HepG2 (cell line): ENCODE results near the gene IL10RA. TPM values are rescaled to one million over a fixed set of nuclear protein-coding genes. Genes with fewer than 3 reads are reported as not detected.

Experiments
- ATAC-seq: fragments of 200-7000 bp; cut with Tn5 transposase; 3 replicates; pipeline ENCODE4 v1.9.1; 2020; ENCODE audit warnings: mild to moderate bottlenecking, moderate library complexity
- BruUV-seq: library from RNA; stranded (reverse); fragments of 400-500 nt; replicated peaks from 2 replicates; lab custom pipeline; 2021; lab: Mats Ljungman, UMichigan
- CTCF ChIA-PET: fragments of 300-600 bp; formaldehyde crosslinking; extraction: SDS; loops from one replicate; lab custom pipeline; 2021; ENCODE audit warnings: low total read pairs, inconsistent platforms, low intra/inter-chr PET ratio; lab: Yijun Ruan, JAX
- POLR2A ChIA-PET: fragments of 350-600 bp; sonication (Branson Sonifier 250); formaldehyde crosslinking; loops from one replicate; lab custom pipeline; 2020; ENCODE audit warnings: antibody characterized with exemption, inconsistent platforms; lab: Yijun Ruan, JAX
- DNase-seq: peaks from one replicate; pipeline ENCODE4 v3.0.0-alpha.2; 2015; ENCODE audit warnings: low spot score
- FAIRE-seq: peaks from 3 replicates; lab custom pipeline; 2011; peaks lifted over from hg19 to GRCh38; lab: Jason Lieb, UNC
- H2AFZ ChIP-seq: one replicate; pipeline ENCODE4 v1.6.1; 2011; ENCODE audit warnings: low read length, inconsistent platforms
- H3K27ac ChIP-seq: fragments of 300-600 bp; 3 replicates; pipeline ENCODE4 v1.8.0; 2011; ENCODE audit warnings: mixed run types, mild to moderate bottlenecking, mixed read lengths, low read length, inconsistent platforms; ENCODE audit not compliant: insufficient read depth; ENCODE audit errors: extremely low read length
- H3K27me3 ChIP-seq, 2 experiments: fragments of 200-600 bp in 1 of 2; 2 replicates in 1 of 2; 3 replicates in 1 of 2; pipeline versions ENCODE4 v1.6.0 to v1.8.0; 2011; ENCODE audit warnings: low read length in 2 of 2, mild to moderate bottlenecking in 2 of 2, moderate library complexity in 2 of 2, inconsistent platforms in 1 of 2; ENCODE audit not compliant: insufficient read depth in 2 of 2, control insufficient read depth in 1 of 2
- H3K36me3 ChIP-seq, 2 experiments: fragments of 200-600 bp in 1 of 2; replicated peaks in 1 of 2; 2 replicates in 1 of 2; 3 replicates in 1 of 2; pipeline versions ENCODE4 v1.5.1 to v1.8.0; 2011; ENCODE audit warnings: low read length in 2 of 2, inconsistent platforms in 1 of 2; ENCODE audit not compliant: insufficient read depth in 2 of 2, control insufficient read depth in 1 of 2
- H3K4me1 ChIP-seq: 2 replicates; pipeline ENCODE4 v1.5.1; 2012; ENCODE audit warnings: low read length, inconsistent platforms; ENCODE audit not compliant: insufficient read depth
- H3K4me2 ChIP-seq: 2 replicates; pipeline ENCODE4 v1.6.0; 2011; ENCODE audit warnings: low read depth, low read length, inconsistent platforms
- H3K4me3 ChIP-seq, 3 experiments: fragments of 200-600 bp in 1 of 3; sonication (generic), shearing (Covaris generic) in 1 of 3; replicated peaks in 1 of 3; 2 replicates each; pipeline ENCODE4 v1.5.1; 2011 to 2016; ENCODE audit warnings: low read length in 3 of 3, inconsistent platforms in 2 of 3, low read depth in 2 of 3, mild to moderate bottlenecking in 2 of 3, control low read depth in 1 of 3, mixed read lengths in 1 of 3; ENCODE audit not compliant: insufficient read depth in 1 of 3
- H3K79me2 ChIP-seq: one replicate; pipeline ENCODE4 v1.6.1; 2011; ENCODE audit warnings: low read length, inconsistent platforms; ENCODE audit not compliant: insufficient read depth
- H3K9ac ChIP-seq: 2 replicates; pipeline ENCODE4 v1.6.0; 2011; ENCODE audit warnings: mild to moderate bottlenecking, low read depth, low read length, inconsistent platforms; ENCODE audit not compliant: insufficient read depth
- H3K9me3 ChIP-seq: 2 replicates; pipeline ENCODE4 v1.5.1; 2012; ENCODE audit warnings: mild to moderate bottlenecking, low read length
- H4K20me1 ChIP-seq: 2 replicates; pipeline ENCODE4 v1.6.0; 2011; ENCODE audit warnings: inconsistent platforms, mild to moderate bottlenecking, low read length, moderate library complexity; ENCODE audit not compliant: insufficient read depth
- ATAD3A ChIP-seq: sonication (generic); formaldehyde crosslinking; IDR thresholded peaks from 2 replicates; pipeline ENCODE4 v1.4.0; 2020; ENCODE audit warnings: missing genetic modification reagents
- HDAC2 ChIP-seq: sonication (generic); formaldehyde crosslinking; IDR thresholded peaks from 2 replicates; pipeline ENCODE4 v1.4.0; 2020; ENCODE audit warnings: missing genetic modification reagents
- SAP130 ChIP-seq: IDR thresholded peaks from 2 replicates; pipeline ENCODE4 v1.6.1; 2016; ENCODE audit warnings: low read depth
- ZFP37 ChIP-seq: sonication (generic); formaldehyde crosslinking; IDR thresholded peaks from 2 replicates; pipeline ENCODE4 v1.4.0; 2020; ENCODE audit warnings: missing genetic modification reagents, borderline replicate concordance
- WGBS: methylation state at CpG from one replicate; pipeline ENCODE4 v1.1.6; 2017; ENCODE audit warnings: low lambda C conversion rate; 5-methylcytosine and 5-hydroxymethylcytosine counted together
- in situ Hi-C: cut with HindIII; loops from 2 replicates; pipeline ENCODE4 v1.10.0; 2017; ENCODE audit warnings: low pct_unique_long_range_greater_than_20kb; ENCODE audit not compliant: extremely low pct_ligation_motif_present
- intact Hi-C: fragments of 100-400 bp; cut with micrococcal nuclease; formaldehyde crosslinking; loops from one replicate; pipeline ENCODE4 v1.10.0; 2022; ENCODE audit not compliant: unreplicated experiment
- polyA plus RNA-seq, 8 experiments: library from polyadenylated mRNA; depleted of rRNA in 3 of 8; stranded (reverse) in 7 of 8; unstranded in 1 of 8; fragments of >200 nt; fragmentation: Illumina TruSeq in 4 of 8; extraction: Trizol in 4 of 8; gene quantifications; 2 replicates each; pipeline versions ENCODE4 v1.2.1 to v1.2.3, GENCODE V29; 2011 to 2016; ENCODE audit warnings: low read depth in 4 of 8, missing spikeins in 1 of 8, mixed read lengths in 1 of 8; ENCODE audit not compliant: insufficient read depth in 1 of 8
- total RNA-seq, 5 experiments: library from RNA; depleted of rRNA; stranded (reverse); fragments of >200 nt; fragmentation: Illumina TruSeq; extraction: Trizol; gene quantifications; 2 replicates each; pipeline ENCODE4 v1.2.3, GENCODE V29; 2016; ENCODE audit warnings: low read depth in 1 of 5
- TF ChIP-seq, protein P1 (sequence below), 2 experiments: IDR thresholded peaks; 2 replicates each; pipeline ENCODE4 v1.6.1; 2011 to 2012; ENCODE audit warnings: low read length in 2 of 2, borderline replicate concordance in 1 of 2, low read depth in 1 of 2, mild to moderate bottlenecking in 1 of 2, moderate library complexity in 1 of 2
- TF ChIP-seq, protein P2 (sequence below): sonication (generic); formaldehyde crosslinking; IDR thresholded peaks from 2 replicates; pipeline ENCODE4 v1.8.1; 2023; ENCODE audit warnings: mild to moderate bottlenecking, missing genetic modification reagents, borderline replicate concordance
- TF ChIP-seq, protein P3 (sequence below): sonication (generic); formaldehyde crosslinking; IDR thresholded peaks from 2 replicates; pipeline ENCODE4 v1.5.1; 2020; ENCODE audit warnings: missing genetic modification reagents, mild to moderate bottlenecking, borderline replicate concordance
- TF ChIP-seq, protein P4 (sequence below): sonication (generic); formaldehyde crosslinking; conservative IDR thresholded peaks from 2 replicates; pipeline ENCODE4 v1.8.0; 2022; ENCODE audit warnings: low read depth, missing genetic modification reagents

The IL10RA gene
- total and polyA plus RNA-seq, 2 of the 13 experiments (the other 11 are each of a cell fraction or from before 2014, with no cell fraction given): not detected

- no peak for FAIRE-seq
- no CpG with 5 or more reads among the region's 3 CpGs for WGBS
- intact Hi-C loops: no loop called here
- no peak overlapping the region for H3K27ac ChIP-seq
- H4K20me1 ChIP-seq: no peaks in the 10 kb centered on the region
- H3K36me3 ChIP-seq: no peaks in the 10 kb centered on the region
- DNase-seq: no peak
- no TSS peak for BruUV-seq
- no peak for ATAC-seq
- no peak overlapping the region for H2AFZ ChIP-seq
- H3K4me3 ChIP-seq: no peak overlapping the region
- TF ChIP-seq, protein P1, sequence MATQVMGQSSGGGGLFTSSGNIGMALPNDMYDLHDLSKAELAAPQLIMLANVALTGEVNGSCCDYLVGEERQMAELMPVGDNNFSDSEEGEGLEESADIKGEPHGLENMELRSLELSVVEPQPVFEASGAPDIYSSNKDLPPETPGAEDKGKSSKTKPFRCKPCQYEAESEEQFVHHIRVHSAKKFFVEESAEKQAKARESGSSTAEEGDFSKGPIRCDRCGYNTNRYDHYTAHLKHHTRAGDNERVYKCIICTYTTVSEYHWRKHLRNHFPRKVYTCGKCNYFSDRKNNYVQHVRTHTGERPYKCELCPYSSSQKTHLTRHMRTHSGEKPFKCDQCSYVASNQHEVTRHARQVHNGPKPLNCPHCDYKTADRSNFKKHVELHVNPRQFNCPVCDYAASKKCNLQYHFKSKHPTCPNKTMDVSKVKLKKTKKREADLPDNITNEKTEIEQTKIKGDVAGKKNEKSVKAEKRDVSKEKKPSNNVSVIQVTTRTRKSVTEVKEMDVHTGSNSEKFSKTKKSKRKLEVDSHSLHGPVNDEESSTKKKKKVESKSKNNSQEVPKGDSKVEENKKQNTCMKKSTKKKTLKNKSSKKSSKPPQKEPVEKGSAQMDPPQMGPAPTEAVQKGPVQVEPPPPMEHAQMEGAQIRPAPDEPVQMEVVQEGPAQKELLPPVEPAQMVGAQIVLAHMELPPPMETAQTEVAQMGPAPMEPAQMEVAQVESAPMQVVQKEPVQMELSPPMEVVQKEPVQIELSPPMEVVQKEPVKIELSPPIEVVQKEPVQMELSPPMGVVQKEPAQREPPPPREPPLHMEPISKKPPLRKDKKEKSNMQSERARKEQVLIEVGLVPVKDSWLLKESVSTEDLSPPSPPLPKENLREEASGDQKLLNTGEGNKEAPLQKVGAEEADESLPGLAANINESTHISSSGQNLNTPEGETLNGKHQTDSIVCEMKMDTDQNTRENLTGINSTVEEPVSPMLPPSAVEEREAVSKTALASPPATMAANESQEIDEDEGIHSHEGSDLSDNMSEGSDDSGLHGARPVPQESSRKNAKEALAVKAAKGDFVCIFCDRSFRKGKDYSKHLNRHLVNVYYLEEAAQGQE (IDR thresholded peaks at IDR 0.05; ENCODE audit: borderline replicate concordance in 1 of 2, low read depth in 1 of 2, low read length in 2 of 2): no peak
- TF ChIP-seq SAP130 (CRISPR knock-in tag) (no peak), ZFP37 (no peak), HDAC2 (CRISPR knock-in tag) (no peak), ATAD3A (CRISPR knock-in tag) (no peak)
- TF ChIP-seq, protein P2, sequence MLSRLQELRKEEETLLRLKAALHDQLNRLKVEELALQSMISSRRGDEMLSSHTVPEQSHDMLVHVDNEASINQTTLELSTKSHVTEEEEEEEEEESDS (CRISPR knock-in tag): no peak
- TF ChIP-seq, protein P3, sequence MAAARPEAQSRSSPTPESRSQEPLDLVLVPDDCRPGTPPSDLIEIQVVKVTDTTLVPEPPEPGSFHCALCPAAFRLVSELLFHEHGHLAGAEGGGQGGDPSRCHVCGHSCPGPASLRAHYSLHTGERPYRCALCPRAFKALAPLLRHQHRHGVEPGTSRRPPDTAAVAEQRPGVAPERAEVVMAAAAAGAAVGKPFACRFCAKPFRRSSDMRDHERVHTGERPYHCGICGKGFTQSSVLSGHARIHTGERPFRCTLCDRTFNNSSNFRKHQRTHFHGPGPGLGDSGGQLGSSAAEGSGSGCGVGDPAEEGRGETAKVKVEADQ (CRISPR knock-in tag): no peak
- TF ChIP-seq, protein P4, sequence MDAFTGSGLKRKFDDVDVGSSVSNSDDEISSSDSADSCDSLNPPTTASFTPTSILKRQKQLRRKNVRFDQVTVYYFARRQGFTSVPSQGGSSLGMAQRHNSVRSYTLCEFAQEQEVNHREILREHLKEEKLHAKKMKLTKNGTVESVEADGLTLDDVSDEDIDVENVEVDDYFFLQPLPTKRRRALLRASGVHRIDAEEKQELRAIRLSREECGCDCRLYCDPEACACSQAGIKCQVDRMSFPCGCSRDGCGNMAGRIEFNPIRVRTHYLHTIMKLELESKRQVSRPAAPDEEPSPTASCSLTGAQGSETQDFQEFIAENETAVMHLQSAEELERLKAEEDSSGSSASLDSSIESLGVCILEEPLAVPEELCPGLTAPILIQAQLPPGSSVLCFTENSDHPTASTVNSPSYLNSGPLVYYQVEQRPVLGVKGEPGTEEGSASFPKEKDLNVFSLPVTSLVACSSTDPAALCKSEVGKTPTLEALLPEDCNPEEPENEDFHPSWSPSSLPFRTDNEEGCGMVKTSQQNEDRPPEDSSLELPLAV (CRISPR knock-in tag): no peak
- peaks cover 2 to 13% of the 10 kb centered on the region in 2 experiments; a peak in 2 of 5 replicates for H3K27me3 ChIP-seq
- in situ Hi-C loops: no loop called here
- POLR2A ChIA-PET: no interaction called here
- CTCF ChIA-PET: no interaction called here
- H3K9ac ChIP-seq: no peak overlapping the region
- H3K4me1 ChIP-seq: no peaks in the 10 kb centered on the region
- no peak overlapping the region for H3K4me2 ChIP-seq
- H3K79me2 ChIP-seq: no peaks in the 10 kb centered on the region
- H3K9me3 ChIP-seq: no peaks in the 10 kb centered on the region
Observed at GRCh38 chr11:117999354-117999993, 13.3 kb downstream of the IL10RA start.
